Activated B cell treated with CpG ODN at 0.5 μM for 24 hours (primary cell): ENCODE results near the gene HDDC2. TPM values are rescaled to one million over a fixed set of nuclear protein-coding genes. Genes with fewer than 3 reads are reported as not detected.

Experiments used
- ATAC-seq: fragments of 200-7000 bp; cut with Tn5 transposase; one replicate; pipeline ENCODE4 v1.10.0; 2021; ENCODE audit warnings: low read depth, mild to moderate bottlenecking, moderate library complexity
- CTCF ChIA-PET: fragments of 350-600 bp; sonication (Branson Sonifier 250); formaldehyde crosslinking; loops from one replicate; lab custom pipeline; 2021; ENCODE audit warnings: antibody characterized with exemption; lab: Charles Lee
- POLR2A ChIA-PET: fragments of 350-600 bp; sonication (Branson Sonifier 250); formaldehyde crosslinking; loops from one replicate; lab custom pipeline; 2021; ENCODE audit warnings: antibody characterized with exemption; lab: Charles Lee
- DNase-seq: peaks from one replicate; pipeline ENCODE4 v3.0.0; 2022
- H3K27ac Mint-ChIP-seq: one replicate; pipeline ENCODE4 v1.8.0; 2020; ENCODE audit warnings: mixed read lengths
- H3K27me3 Mint-ChIP-seq: one replicate; pipeline ENCODE4 v1.8.0; 2021; ENCODE audit warnings: mixed read lengths
- H3K36me3 Mint-ChIP-seq: one replicate; pipeline ENCODE4 v1.8.0; 2021; ENCODE audit warnings: low read depth, mixed read lengths
- H3K4me1 Mint-ChIP-seq: one replicate; pipeline ENCODE4 v1.8.0; 2021; ENCODE audit warnings: mixed read lengths
- H3K4me3 Mint-ChIP-seq: one replicate; pipeline ENCODE4 v1.8.0; 2020; ENCODE audit warnings: mild to moderate bottlenecking, mixed read lengths
- H3K9me3 Mint-ChIP-seq: one replicate; pipeline ENCODE4 v1.8.0; 2020; ENCODE audit warnings: mixed read lengths
- CTCF ChIP-seq: fragments of 200-600 bp; IDR thresholded peaks from one replicate; pipeline ENCODE4 v1.8.0; 2022; ENCODE audit warnings: antibody characterized with exemption, mild to moderate bottlenecking
- intact Hi-C: fragments of 100-400 bp; cut with micrococcal nuclease; formaldehyde crosslinking; loops from one replicate; pipeline ENCODE4 v1.15.1; 2024
- total RNA-seq: library from RNA; stranded (reverse); gene quantifications from 2 replicates; pipeline ENCODE4 v1.2.3, GENCODE V29; 2022

The HDDC2 gene
- total RNA-seq, 1 donor from 2014 or later: 55.8 TPM

- Mint-ChIP-seq H3K4me3 (no peak overlapping the region), H3K4me1 (no peaks in the 10 kb centered on the region), H3K9me3 (no peaks in the 10 kb centered on the region), H3K27ac (no peak overlapping the region), H3K36me3 (peaks cover 64% of the 10 kb centered on the region), H3K27me3 (no peaks in the 10 kb centered on the region)
- ATAC-seq (no peak), DNase-seq (no peak)
- intact Hi-C loops: no loop called here
- TF ChIP-seq CTCF: no peak
- ChIA-PET CTCF (no interaction called here), POLR2A (no interaction called here)
Measured at GRCh38 chr6:125273251-125273650, 28.5 kb downstream of the HDDC2 start.

- Mint-ChIP-seq H3K9me3 (no peaks in the 10 kb centered on the region), H3K36me3 (peaks cover 52% of the 10 kb centered on the region), H3K4me1 (no peaks in the 10 kb centered on the region), H3K4me3 (no peak overlapping the region), H3K27me3 (no peaks in the 10 kb centered on the region), H3K27ac (no peak overlapping the region)
- ATAC-seq (no peak), DNase-seq (no peak)
- POLR2A ChIA-PET: no interaction called here
- TF ChIP-seq CTCF: no peak
- CTCF ChIA-PET: no interaction called here
- intact Hi-C loops: no loop called here
Measured at GRCh38 chr6:125271486-125272159, 30.1 kb downstream of the HDDC2 start.

DNA sequence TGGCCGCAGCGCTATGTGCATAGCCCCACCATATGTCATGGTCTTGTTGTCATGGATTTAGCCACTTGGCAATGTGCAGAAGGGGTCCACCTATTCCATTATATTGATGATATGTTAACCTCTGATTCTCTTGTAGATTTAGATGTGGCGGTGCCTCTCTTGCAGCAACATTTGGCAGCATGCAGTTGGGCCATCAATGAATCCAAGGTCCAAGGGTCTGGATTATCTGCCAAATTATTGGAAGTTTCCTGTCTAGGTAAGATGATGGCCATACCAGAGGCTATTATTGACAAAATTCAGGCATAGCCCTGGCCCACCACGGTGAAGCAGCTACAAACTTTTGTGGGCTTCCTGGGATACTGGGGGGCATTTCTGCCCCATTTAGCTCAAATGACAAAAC lies 31.4 kb downstream of the HDDC2 start:
- POLR2A ChIA-PET: no interaction called here
- no peaks in the 10 kb centered on the region for H3K4me1 Mint-ChIP-seq
- H3K27me3 Mint-ChIP-seq: no peaks in the 10 kb centered on the region
- ATAC-seq (no peak), DNase-seq (no peak)
- peaks cover 41% of the 10 kb centered on the region for H3K36me3 Mint-ChIP-seq
- no peak overlapping the region for H3K4me3 Mint-ChIP-seq
- intact Hi-C loops: no loop called here
- no peaks in the 10 kb centered on the region for H3K9me3 Mint-ChIP-seq
- TF ChIP-seq CTCF: no peak
- CTCF ChIA-PET: no interaction called here
- no peak overlapping the region for H3K27ac Mint-ChIP-seq

GRCh38 chr6:125269328-125269985 lies 32.3 kb downstream of the HDDC2 start:
- POLR2A ChIA-PET: no interaction called here

More at GRCh38 chr6:125269328-125269985, 32.3 kb downstream of the HDDC2 start:
- H3K4me1 Mint-ChIP-seq: no peaks in the 10 kb centered on the region
- H3K27me3 Mint-ChIP-seq: no peaks in the 10 kb centered on the region
- ATAC-seq (no peak), DNase-seq (no peak)
- H3K9me3 Mint-ChIP-seq: no peaks in the 10 kb centered on the region
- no peak overlapping the region for H3K27ac Mint-ChIP-seq
- no peak for TF ChIP-seq CTCF
- peaks cover 33% of the 10 kb centered on the region for H3K36me3 Mint-ChIP-seq
- H3K4me3 Mint-ChIP-seq: no peak overlapping the region
- CTCF ChIA-PET: no interaction called here
- intact Hi-C loops: no loop called here
